OCI-LY7 (cell line): ENCODE results near the gene PCBP3. TPM values are rescaled to one million over a fixed set of nuclear protein-coding genes. Genes with fewer than 3 reads are reported as not detected.

Experiments
- BruUV-seq: library from RNA; stranded (reverse); fragments of 400-500 nt; replicated peaks from 2 replicates; lab custom pipeline; 2021; lab: Mats Ljungman, UMichigan
- CTCF ChIA-PET: fragments of 300-600 bp; sonication (Branson Sonifier 250); formaldehyde crosslinking; loops from one replicate; lab custom pipeline; 2022; ENCODE audit warnings: antibody characterized with exemption; ENCODE audit not compliant: unreplicated experiment; lab: Charles Lee
- POLR2A ChIA-PET: fragments of 300-600 bp; sonication (Branson Sonifier 250); formaldehyde crosslinking; loops from one replicate; lab custom pipeline; 2022; ENCODE audit warnings: antibody characterized with exemption; lab: Charles Lee
- DNase-seq: peaks from one replicate; pipeline ENCODE4 v3.0.0-alpha.2; 2015; ENCODE audit warnings: low spot score
- H2AFZ ChIP-seq: fragments of 200-600 bp; sonication (generic), shearing (Covaris generic); 2 replicates; pipeline ENCODE4 v1.6.1; 2014; ENCODE audit warnings: mild to moderate bottlenecking, antibody characterized with exemption, low read length, moderate library complexity
- H3K27ac ChIP-seq: fragments of 200-600 bp; sonication (generic); 2 replicates; pipeline ENCODE4 v1.5.1; 2014; ENCODE audit warnings: mixed run types, low read depth, mild to moderate bottlenecking, moderate library complexity, low read length, inconsistent platforms; ENCODE audit not compliant: poor library complexity, severe bottlenecking
- H3K36me3 ChIP-seq: fragments of 200-600 bp; sonication (generic); 2 replicates; pipeline ENCODE4 v1.6.1; 2014; ENCODE audit warnings: mild to moderate bottlenecking, antibody characterized with exemption, low read length, moderate library complexity, mixed read lengths; ENCODE audit not compliant: insufficient read depth
- H3K4me1 ChIP-seq: fragments of 200-600 bp; sonication (generic); 2 replicates; pipeline ENCODE4 v1.5.1; 2014; ENCODE audit warnings: mild to moderate bottlenecking, low read length; ENCODE audit not compliant: insufficient read depth, poor library complexity, severe bottlenecking
- H3K4me2 ChIP-seq: fragments of 200-600 bp; sonication (generic); 2 replicates; pipeline ENCODE4 v1.6.1; 2014; ENCODE audit warnings: mild to moderate bottlenecking, low read length
- H3K4me3 ChIP-seq: fragments of 200-600 bp; sonication (generic); 2 replicates; pipeline ENCODE4 v1.5.1; 2014; ENCODE audit warnings: mild to moderate bottlenecking, low read depth, low read length; ENCODE audit not compliant: poor library complexity, severe bottlenecking
- H3K79me2 ChIP-seq: fragments of 200-600 bp; sonication (generic); 2 replicates; pipeline ENCODE4 v1.6.1; 2016; ENCODE audit warnings: low read depth, mild to moderate bottlenecking, low read length, moderate library complexity, mixed read lengths; ENCODE audit not compliant: insufficient read depth
- H3K9me2 ChIP-seq: fragments of 200-600 bp; sonication (generic); 2 replicates; pipeline ENCODE4 v1.6.1; 2016; ENCODE audit warnings: mild to moderate bottlenecking, low read length, mixed read lengths; ENCODE audit not compliant: insufficient read depth
- H3K9me3 ChIP-seq: fragments of 200-600 bp; sonication (generic); 2 replicates; pipeline ENCODE4 v1.6.1; 2014; ENCODE audit warnings: mild to moderate bottlenecking, mixed run types, low read length, mixed read lengths
- H4K20me1 ChIP-seq: fragments of 200-600 bp; sonication (generic); 2 replicates; pipeline ENCODE4 v1.6.1; 2014; ENCODE audit warnings: mild to moderate bottlenecking, antibody characterized with exemption, low read length, moderate library complexity, mixed read lengths; ENCODE audit not compliant: insufficient read depth
- CTCF ChIP-seq: fragments of 200-600 bp; sonication (generic); conservative IDR thresholded peaks from 2 replicates; pipeline ENCODE4 v1.5.1; 2014; ENCODE audit warnings: mild to moderate bottlenecking, antibody characterized with exemption, low read length, moderate library complexity, mixed read lengths
- EZH2phosphoT487 ChIP-seq: fragments of 200-600 bp; sonication (generic); IDR thresholded peaks from 2 replicates; pipeline ENCODE4 v1.6.1; 2018; ENCODE audit warnings: low read depth, borderline replicate concordance, mild to moderate bottlenecking, mixed run types, antibody characterized with exemption, low read length, moderate library complexity, mixed read lengths
- intact Hi-C: fragments of 100-400 bp; cut with micrococcal nuclease; formaldehyde crosslinking; loops from one replicate; pipeline ENCODE4 v1.10.0; 2022; ENCODE audit not compliant: unreplicated experiment
- total RNA-seq, 2 experiments: library from RNA; depleted of rRNA in 1 of 2; stranded (reverse); fragments of >200 nt in 1 of 2; shearing (Covaris generic) in 1 of 2; gene quantifications; 2 replicates each; pipeline ENCODE4 v1.2.3, GENCODE V29; 2014 to 2022

PCBP3 gene
- total RNA-seq, 2 experiments from 2014 or later: 0.61 TPM; not detected in 1

GRCh38 chr21:45802956-45803617 lies 159.6 kb downstream of the PCBP3 start:
- no peak overlapping the region for H3K27ac ChIP-seq
- no peaks in the 10 kb centered on the region for H4K20me1 ChIP-seq
- no peak overlapping the region for H3K4me3 ChIP-seq
- intact Hi-C loops: no loop called here
- DNase-seq: no peak
- H3K4me2 ChIP-seq: no peak overlapping the region
- ChIA-PET CTCF (no interaction called here), POLR2A (no interaction called here)
- H3K36me3 ChIP-seq: no peaks in the 10 kb centered on the region
- H3K4me1 ChIP-seq: no peaks in the 10 kb centered on the region
- H3K9me3 ChIP-seq: no peaks in the 10 kb centered on the region
- no peak overlapping the region for H2AFZ ChIP-seq
- TF ChIP-seq CTCF: no peak
- TF ChIP-seq EZH2phosphoT487: no peak
- BruUV-seq: no TSS peak
- no peaks in the 10 kb centered on the region for H3K79me2 ChIP-seq
- no peaks in the 10 kb centered on the region for H3K9me2 ChIP-seq

GRCh38 chr21:45803618-45804340 lies 160.3 kb downstream of the PCBP3 start:
- Histone ChIP-seq H2AFZ (no peak overlapping the region), H3K36me3 (no peaks in the 10 kb centered on the region), H3K79me2 (no peaks in the 10 kb centered on the region), H3K9me3 (no peaks in the 10 kb centered on the region), H3K4me3 (no peak overlapping the region), H3K9me2 (no peaks in the 10 kb centered on the region), H4K20me1 (no peaks in the 10 kb centered on the region), H3K4me1 (no peaks in the 10 kb centered on the region), H3K27ac (no peak overlapping the region), H3K4me2 (no peak overlapping the region)
- intact Hi-C loops: no loop called here
- BruUV-seq: no TSS peak
- ChIA-PET POLR2A (no interaction called here), CTCF (no interaction called here)
- no peak for DNase-seq
- TF ChIP-seq CTCF (no peak), EZH2phosphoT487 (no peak)

GRCh38 chr21:45804809-45805313 lies 161.3 kb downstream of the PCBP3 start:
- Histone ChIP-seq H4K20me1 (no peaks in the 10 kb centered on the region), H3K4me2 (no peak overlapping the region), H3K4me1 (no peaks in the 10 kb centered on the region), H3K4me3 (no peak overlapping the region), H3K27ac (no peak overlapping the region), H3K36me3 (no peaks in the 10 kb centered on the region), H3K79me2 (no peaks in the 10 kb centered on the region), H3K9me2 (no peaks in the 10 kb centered on the region), H3K9me3 (no peaks in the 10 kb centered on the region), H2AFZ (no peak overlapping the region)
- intact Hi-C loops: no loop called here
- DNase-seq: no peak
- TF ChIP-seq CTCF (no peak), EZH2phosphoT487 (no peak)
- BruUV-seq: no TSS peak
- ChIA-PET POLR2A (no interaction called here), CTCF (interaction anchor here (0.6 kb wide), 1 partner anchor 339 kb away, joined by 3 read pairs; no protein-coding TSS in a partner anchor)
